Stimulated activated CD4-positive, alpha-beta T cell treated with anti-CD3 and anti-CD28 coated beads, Interleukin-12 subunit alpha, Interleukin-12 subunit beta, amount 100 ng/mL, for 48 hours (primary cell): ENCODE data around the gene NDE1.
"Not testable (repeated sequence)": the region's sequence is repeated elsewhere in the genome, so short reads cannot be mapped to it uniquely, and the experiment has no call there.

Experiments
- DNase-seq, 3 donors: peaks; one replicate each; pipeline ENCODE4 v3.0.0-alpha.2; 2020; ENCODE audit warnings: low read depth in 2 of 3, low spot score in 1 of 3

Gene NDE1

GRCh38 chr16:15649727-15650018 is 372 bp upstream of the NDE1 start:
- DNase-seq: no peak

- peak in 2 of 3 donors; percentile 19 to 38 for DNase-seq
These were observed 690 bp downstream of the NDE1 start for GRCh38 chr16:15650698-15651171.

- DNase-seq: no peak
These were observed 2.4 kb downstream of the NDE1 start for GRCh38 chr16:15652293-15653001.

- no peak for DNase-seq
These were observed 3.2 kb downstream of the NDE1 start for GRCh38 chr16:15653227-15653626.

- no peak for DNase-seq
These were observed 4.5 kb downstream of the NDE1 start for GRCh38 chr16:15654591-15654990.

- DNase-seq: not testable (repeated sequence)
These were observed 5.5 kb downstream of the NDE1 start for GRCh38 chr16:15655561-15655960.

GRCh38 chr16:15658149-15658548 is 8.1 kb downstream of the NDE1 start:
- no peak for DNase-seq

GRCh38 chr16:15658556-15658955 is 8.5 kb downstream of the NDE1 start:
- no peak for DNase-seq

GRCh38 chr16:15660203-15660601 is 10.2 kb downstream of the NDE1 start:
- DNase-seq: no peak

- no peak for DNase-seq
These were observed 15.1 kb downstream of the NDE1 start for GRCh38 chr16:15665107-15665506.

- DNase-seq: no peak
These were observed 17.2 kb downstream of the NDE1 start for GRCh38 chr16:15667091-15667742.

- no peak for DNase-seq
These were observed 21.6 kb downstream of the NDE1 start for GRCh38 chr16:15671530-15672117.

- DNase-seq: not testable (repeated sequence)
These were observed 22.1 kb downstream of the NDE1 start for GRCh38 chr16:15672127-15672513.

GRCh38 chr16:15672514-15673167 is 22.6 kb downstream of the NDE1 start:
- DNase-seq: peak; percentile 16 to 37 (median 35)

- no peak for DNase-seq
These were observed 24.5 kb downstream of the NDE1 start for GRCh38 chr16:15674571-15674970.

GRCh38 chr16:15676506-15676905 is 26.5 kb downstream of the NDE1 start:
- no peak for DNase-seq

GRCh38 chr16:15677447-15677846 is 27.4 kb downstream of the NDE1 start:
- DNase-seq: no peak

- peak; percentile 21 to 36 (median 23) for DNase-seq
These were observed 32.1 kb downstream of the NDE1 start for GRCh38 chr16:15682105-15682570.

- no peak for DNase-seq
These were observed 36.2 kb downstream of the NDE1 start for GRCh38 chr16:15686287-15686686.

GRCh38 chr16:15689290-15689689 is 39.2 kb downstream of the NDE1 start:
- no peak for DNase-seq

- no peak for DNase-seq
These were observed 40.3 kb downstream of the NDE1 start for GRCh38 chr16:15690296-15690695.

- no peak for DNase-seq
These were observed 41.0 kb downstream of the NDE1 start for GRCh38 chr16:15691046-15691445.
